ENCODE measurements around the gene CECR2.

DNA sequence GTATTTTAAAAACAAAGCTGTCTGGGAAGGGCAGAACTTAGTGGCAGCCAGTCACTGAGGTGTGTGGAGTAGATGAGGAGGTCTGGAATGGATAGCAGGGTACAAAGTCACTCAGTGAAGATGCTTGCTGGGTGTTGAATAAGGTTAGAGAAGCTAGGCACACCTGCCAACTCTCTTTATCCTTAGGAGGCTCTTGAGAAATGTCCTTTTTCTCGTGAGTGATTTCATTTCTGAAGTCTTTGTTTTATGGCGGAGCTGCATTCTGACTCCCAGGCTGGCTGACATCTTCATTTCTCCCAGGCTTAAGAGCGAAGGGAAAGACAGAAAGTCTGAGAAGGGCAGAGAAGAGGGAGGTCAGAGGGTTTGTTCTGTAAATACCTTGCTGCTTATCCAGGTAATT, 31.0 kb downstream of the CECR2 start:
- TF ChIP-seq RFX5 (IDR thresholded peaks at IDR 0.05; ENCODE audit: low read length) (no peak), EP300 (IDR thresholded peaks at IDR 0.05; ENCODE audit: borderline replicate concordance in 1 of 2, low read depth in 1 of 2, low read length in 1 of 2) (no peak), NFIC (IDR thresholded peaks at IDR 0.05; ENCODE audit: borderline replicate concordance) (no peak), SIN3A (IDR thresholded peaks at IDR 0.05; ENCODE audit: borderline replicate concordance, low read depth, low read length) (no peak), TAF1 (IDR thresholded peaks at IDR 0.05; ENCODE audit: borderline replicate concordance, low read depth, low read length) (no peak)
- TF ChIP-seq, protein P1, sequence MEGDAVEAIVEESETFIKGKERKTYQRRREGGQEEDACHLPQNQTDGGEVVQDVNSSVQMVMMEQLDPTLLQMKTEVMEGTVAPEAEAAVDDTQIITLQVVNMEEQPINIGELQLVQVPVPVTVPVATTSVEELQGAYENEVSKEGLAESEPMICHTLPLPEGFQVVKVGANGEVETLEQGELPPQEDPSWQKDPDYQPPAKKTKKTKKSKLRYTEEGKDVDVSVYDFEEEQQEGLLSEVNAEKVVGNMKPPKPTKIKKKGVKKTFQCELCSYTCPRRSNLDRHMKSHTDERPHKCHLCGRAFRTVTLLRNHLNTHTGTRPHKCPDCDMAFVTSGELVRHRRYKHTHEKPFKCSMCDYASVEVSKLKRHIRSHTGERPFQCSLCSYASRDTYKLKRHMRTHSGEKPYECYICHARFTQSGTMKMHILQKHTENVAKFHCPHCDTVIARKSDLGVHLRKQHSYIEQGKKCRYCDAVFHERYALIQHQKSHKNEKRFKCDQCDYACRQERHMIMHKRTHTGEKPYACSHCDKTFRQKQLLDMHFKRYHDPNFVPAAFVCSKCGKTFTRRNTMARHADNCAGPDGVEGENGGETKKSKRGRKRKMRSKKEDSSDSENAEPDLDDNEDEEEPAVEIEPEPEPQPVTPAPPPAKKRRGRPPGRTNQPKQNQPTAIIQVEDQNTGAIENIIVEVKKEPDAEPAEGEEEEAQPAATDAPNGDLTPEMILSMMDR (IDR thresholded peaks at IDR 0.05), result no peak
